AG10803 (cell line): Measurements from ENCODE around the gene SPATA24.
"Not testable (repeated sequence)": the region's sequence is repeated elsewhere in the genome, so short reads cannot be mapped to it uniquely, and the experiment has no call there.

Experiments used
- DNase-seq: peaks from one replicate; pipeline ENCODE4 v3.0.0; 2010; ENCODE audit warnings: low read depth
- H3K4me3 ChIP-seq: 2 replicates; pipeline ENCODE4 v1.5.1; 2011; ENCODE audit warnings: mild to moderate bottlenecking, low read length, control low read depth
- CTCF ChIP-seq: conservative IDR thresholded peaks from 2 replicates; pipeline ENCODE4 v1.5.1; 2011; ENCODE audit warnings: mild to moderate bottlenecking, low read length, control low read depth, inconsistent platforms

The SPATA24 gene

GRCh38 chr5:139354186-139354585 is 49.7 kb downstream of the SPATA24 start:
- no peak for DNase-seq

GRCh38 chr5:139347863-139348262 is 56.0 kb downstream of the SPATA24 start:
- not testable (repeated sequence) for H3K4me3 ChIP-seq, DNase-seq

More at GRCh38 chr5:139354186-139354585, 49.7 kb downstream of the SPATA24 start:
- H3K4me3 ChIP-seq = no peak overlapping the region
- no peak for TF ChIP-seq CTCF
